Forelimb muscle (tissue), 1 donor: ENCODE measurements around the gene CADPS2. TPM values are rescaled to one million over a fixed set of nuclear protein-coding genes. Genes with fewer than 3 reads are reported as not detected.

Experiments used
- DNase-seq: peaks from one replicate; pipeline ENCODE4 v3.0.0-alpha.2; 2013; ENCODE audit warnings: low read depth
- polyA plus RNA-seq: library from polyadenylated mRNA; unstranded; fragments of 120-200 nt; gene quantifications from one replicate; pipeline ENCODE4 v1.2.1, GENCODE V29; 2013; ENCODE audit not compliant: insufficient read length

CADPS2 gene
- polyA plus RNA-seq, 1 donor, result 3.9 TPM

GRCh38 chr7:122535086-122535485 is 351.2 kb downstream of the CADPS2 start:
- DNase-seq, result no peak

- DNase-seq, result no peak
These were observed 353.6 kb downstream of the CADPS2 start for GRCh38 chr7:122532406-122533269.

DNA sequence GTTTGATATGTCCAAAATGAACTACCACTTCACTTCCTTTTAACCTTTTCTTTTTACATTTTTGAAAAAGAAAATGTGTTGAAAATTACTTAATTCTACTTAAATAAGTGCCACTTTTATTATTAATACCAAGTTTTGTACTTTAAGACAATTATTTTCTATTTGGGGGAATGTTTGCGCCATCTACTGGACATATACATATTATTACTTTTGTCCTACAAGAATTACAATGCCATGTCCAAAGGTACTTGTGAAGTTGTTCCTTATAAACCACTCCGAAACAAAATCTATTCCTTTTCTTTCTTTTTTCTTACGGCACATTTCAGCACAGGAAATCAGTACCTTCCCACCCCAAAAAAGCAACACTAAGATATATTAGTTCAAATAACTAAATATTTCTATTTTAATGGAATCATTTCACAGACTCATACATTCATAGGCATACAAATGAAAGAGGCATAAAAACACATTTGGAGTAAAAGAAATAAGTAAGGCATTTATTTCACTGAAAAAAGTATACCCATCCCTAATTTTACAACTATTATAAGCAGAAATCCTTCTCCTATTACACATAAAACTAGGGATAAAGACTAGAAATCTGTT is 357.3 kb downstream of the CADPS2 start:
- peak; percentile 20 for DNase-seq

- DNase-seq, result no peak
These were observed 360.9 kb downstream of the CADPS2 start for GRCh38 chr7:122525355-122525754.

GRCh38 chr7:122521767-122522166 is 364.5 kb downstream of the CADPS2 start:
- DNase-seq, result no peak

DNA sequence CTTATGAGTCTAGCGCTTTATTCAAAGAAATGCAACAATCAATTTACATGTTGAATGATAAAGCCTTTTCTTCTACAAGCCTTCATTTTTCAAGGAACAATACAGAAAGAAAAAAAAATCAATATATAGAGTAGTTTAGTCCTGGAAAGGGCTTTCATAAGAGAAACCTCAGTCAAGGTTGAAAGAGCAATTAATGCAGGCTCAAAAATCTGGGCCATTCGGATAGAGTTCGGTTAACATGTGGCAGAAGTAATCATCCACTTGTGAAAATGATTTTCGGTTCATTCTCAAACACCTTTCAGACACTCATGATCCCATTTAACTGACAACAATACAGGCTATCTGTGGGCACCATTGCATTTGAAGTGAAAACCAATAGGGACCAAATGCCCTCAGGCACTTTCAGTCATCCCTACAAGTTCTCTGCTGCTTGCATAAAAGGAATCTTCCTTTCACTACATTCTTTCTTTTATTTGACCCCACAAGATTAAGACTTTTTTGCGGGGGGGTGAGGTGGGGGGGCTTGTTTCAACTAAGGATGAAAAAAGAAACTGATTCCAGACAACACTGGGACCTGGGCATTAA is 365.2 kb downstream of the CADPS2 start:
- DNase-seq, result no peak

- no peak for DNase-seq
These were observed 367.8 kb downstream of the CADPS2 start for GRCh38 chr7:122518488-122518887.

GRCh38 chr7:122517576-122517975 is 368.7 kb downstream of the CADPS2 start:
- DNase-seq, result no peak

- DNase-seq, result no peak
These were observed 370.9 kb downstream of the CADPS2 start for GRCh38 chr7:122515404-122515803.

GRCh38 chr7:122511268-122511667 is 375.0 kb downstream of the CADPS2 start:
- no peak for DNase-seq

- DNase-seq, result no peak
These were observed 378.7 kb downstream of the CADPS2 start for GRCh38 chr7:122507591-122507990.

- no peak for DNase-seq
These were observed 394.3 kb downstream of the CADPS2 start for GRCh38 chr7:122492007-122492406.

DNA sequence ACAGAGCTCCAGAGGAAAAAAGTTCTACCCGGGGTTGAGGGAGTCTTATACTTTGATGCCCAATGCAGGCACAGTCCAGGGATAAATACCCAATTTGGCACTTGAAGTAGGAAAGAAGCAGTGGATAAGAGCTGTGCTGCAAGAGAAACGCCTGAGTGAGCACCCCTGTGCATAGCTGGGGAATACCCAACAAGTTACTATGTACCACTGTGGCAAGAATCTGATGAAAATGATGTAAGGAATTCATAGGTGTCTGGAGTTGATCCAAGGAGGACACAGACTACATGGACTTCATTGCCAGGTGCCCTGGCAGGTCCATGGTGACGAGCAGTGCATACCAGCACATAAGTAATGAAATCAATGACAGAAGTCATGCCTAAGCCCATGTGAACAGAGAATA is 398.0 kb downstream of the CADPS2 start:
- no peak for DNase-seq

GRCh38 chr7:122487131-122487530 is 399.1 kb downstream of the CADPS2 start:
- DNase-seq, result no peak

DNA sequence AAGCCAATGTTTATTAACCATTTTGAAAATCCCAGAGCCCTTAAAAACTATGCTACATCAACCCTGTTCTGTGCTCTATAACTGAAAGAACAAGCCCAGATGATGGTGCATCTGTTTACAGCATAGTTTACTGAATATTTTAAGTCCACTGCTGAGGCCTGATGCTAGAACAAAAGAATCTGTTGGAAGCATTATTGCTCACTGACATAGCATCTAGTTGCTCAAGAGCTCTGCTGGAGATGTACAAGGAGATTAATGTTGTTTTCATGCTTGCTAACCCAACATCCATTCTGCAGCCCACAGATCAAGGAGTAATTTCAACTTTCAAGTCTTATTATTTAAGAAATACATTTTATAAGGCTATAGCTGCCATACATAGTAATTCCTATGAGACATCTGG is 400.4 kb downstream of the CADPS2 start:
- no peak for DNase-seq

GRCh38 chr7:122482212-122482611 is 404.0 kb downstream of the CADPS2 start:
- no peak for DNase-seq

DNA sequence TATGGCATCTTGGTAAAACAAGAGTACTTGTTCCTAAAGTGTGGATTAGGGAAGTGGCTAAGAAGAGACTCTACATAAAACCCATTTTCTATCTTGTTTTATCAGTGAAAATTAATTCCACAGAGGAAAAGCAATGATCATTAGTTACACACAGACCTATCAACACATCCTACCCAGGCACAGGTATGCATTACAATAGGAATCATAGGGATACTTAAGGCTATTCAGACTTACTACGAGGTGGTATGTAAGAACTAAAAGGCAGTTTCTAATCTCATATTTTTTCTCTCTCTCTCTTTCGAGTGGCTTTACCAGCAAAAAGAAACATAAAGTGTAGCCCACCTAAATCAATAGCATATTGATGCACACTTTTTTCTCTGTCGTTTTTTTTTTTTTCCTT is 415.4 kb downstream of the CADPS2 start:
- DNase-seq, result no peak

- no peak for DNase-seq
These were observed 417.3 kb downstream of the CADPS2 start for GRCh38 chr7:122468945-122469344.

- no peak for DNase-seq
These were observed 418.4 kb downstream of the CADPS2 start for GRCh38 chr7:122467661-122468449.

- no peak for DNase-seq
These were observed 421.0 kb downstream of the CADPS2 start for GRCh38 chr7:122465296-122465695.

GRCh38 chr7:122463631-122464030 is 422.6 kb downstream of the CADPS2 start:
- DNase-seq, result no peak

DNA sequence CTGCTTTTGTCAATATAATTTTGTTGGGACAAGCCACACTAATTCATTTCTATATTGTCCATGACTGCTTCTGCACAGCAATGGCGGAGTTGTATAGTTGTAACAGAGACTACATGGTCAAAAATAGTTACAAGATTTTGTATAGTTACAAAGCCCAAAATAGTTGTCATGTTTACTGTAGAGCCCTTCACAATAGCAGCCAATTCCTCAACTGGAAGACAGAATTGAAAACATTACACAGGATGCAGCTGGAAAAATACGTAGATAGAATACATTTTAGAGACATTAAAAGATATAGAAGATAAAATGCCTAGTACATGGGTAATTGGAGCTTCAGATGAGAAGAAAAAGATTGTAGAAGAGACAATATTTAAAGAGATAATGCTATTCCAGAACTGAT is 425.3 kb downstream of the CADPS2 start:
- DNase-seq, result no peak
